NCI-H2107 treated with DMSO at 0.1 percent for 48 hours (cell line): ENCODE data around the gene ADCK2.
"Not testable (repeated sequence)": the region's sequence is repeated elsewhere in the genome, so short reads cannot be mapped to it uniquely, and the experiment has no call there.

Experiments used
- DNase-seq: peaks from one replicate; lab custom pipeline; 2025; ENCODE audit not compliant: unreplicated experiment; lab: John Stamatoyannopoulos, UW

ADCK2 gene

DNA sequence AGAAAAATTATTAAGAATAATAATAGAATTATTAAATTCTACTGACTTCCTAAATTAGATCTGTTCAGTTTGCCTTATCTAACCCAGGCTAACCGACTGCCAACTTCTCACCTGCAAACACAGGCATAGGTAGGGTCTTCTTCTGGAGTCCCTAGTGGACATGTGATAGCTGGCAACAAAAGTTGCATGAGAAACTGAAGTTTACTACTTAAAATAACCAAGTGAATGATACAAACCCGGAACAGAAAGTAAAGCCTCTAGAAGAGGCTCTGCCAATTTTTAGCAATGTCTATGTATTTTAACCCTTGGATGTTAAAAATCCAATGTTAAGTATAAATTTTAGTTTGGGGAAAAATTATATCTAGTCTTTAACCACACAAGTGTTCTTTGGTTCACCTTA, 61.4 kb downstream of the ADCK2 start:
- DNase-seq, result no peak

DNA sequence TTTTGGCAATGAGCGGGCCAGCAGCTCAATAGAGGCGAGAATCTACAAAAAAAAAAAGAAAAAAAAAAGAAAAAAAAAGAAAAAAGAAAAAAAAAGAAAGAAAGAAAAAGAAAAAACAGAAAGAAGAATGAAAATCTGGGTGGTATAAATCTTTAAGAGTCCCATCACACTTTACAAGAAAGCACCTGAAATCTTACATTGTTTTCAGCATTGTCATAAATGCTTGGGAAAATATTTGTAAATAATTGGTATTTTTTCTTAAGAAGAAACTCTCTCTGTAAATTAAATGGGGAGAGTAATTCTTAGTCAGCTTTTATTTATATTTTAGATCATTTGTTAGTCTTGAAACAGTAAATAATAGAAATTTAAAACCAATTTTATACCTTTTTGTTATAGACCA, 62.0 kb downstream of the ADCK2 start:
- DNase-seq, result no peak

- DNase-seq, result no peak
Observed at GRCh38 chr7:140738280-140738679, 65.5 kb downstream of the ADCK2 start.

DNA sequence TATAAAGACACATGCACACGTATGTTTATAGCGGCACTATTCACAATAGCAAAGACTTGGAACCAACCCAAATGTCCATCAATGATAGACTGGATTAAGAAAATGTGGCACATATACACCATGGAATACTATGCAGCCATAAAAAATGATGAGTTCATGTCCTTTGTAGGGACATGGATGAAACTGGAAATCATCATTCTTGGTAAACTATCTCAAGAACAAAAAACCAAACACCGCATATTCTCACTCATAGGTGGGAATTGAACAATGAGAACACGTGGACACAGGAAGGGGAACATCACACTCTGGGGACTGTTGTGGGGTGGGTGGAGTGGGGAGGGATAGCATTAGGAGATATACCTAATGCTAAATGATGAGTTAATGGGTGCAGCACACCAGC, 70.5 kb downstream of the ADCK2 start:
- DNase-seq, result not testable (repeated sequence)

DNA sequence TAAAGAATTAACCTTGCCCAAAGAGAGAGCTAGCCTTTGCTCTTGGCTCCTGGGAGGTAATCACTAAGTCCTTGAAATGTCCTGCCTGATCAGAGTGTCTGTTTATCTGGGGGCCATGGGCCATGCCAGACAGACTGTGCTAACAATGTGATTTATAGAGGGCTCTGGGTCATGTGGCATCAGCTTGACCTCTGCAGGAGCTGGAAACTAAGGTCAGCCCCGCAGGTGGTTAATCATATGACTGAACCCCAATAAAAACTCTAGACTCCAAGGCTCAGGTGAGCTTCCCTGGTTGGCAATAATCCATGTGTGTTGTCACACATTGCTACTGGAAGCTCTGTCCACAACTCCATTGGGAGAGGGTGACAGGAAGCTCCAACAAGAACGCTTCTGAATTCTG, 71.3 kb downstream of the ADCK2 start:
- DNase-seq, result no peak
